Hepatocyte (in vitro differentiated cells): Measurements from ENCODE around the gene RBM6. TPM values are rescaled to one million over a fixed set of nuclear protein-coding genes. Genes with fewer than 3 reads are reported as not detected.

Experiments
- DNase-seq: peaks from one replicate; pipeline ENCODE4 v3.0.0-alpha.2; 2016; ENCODE audit warnings: low spot score
- H2AFZ ChIP-seq: fragments of 200-600 bp; sonication (generic); 2 replicates; pipeline ENCODE4 v1.6.0; 2016; ENCODE audit warnings: antibody characterized with exemption, mild to moderate bottlenecking
- H3K27ac ChIP-seq: fragments of 200-600 bp; sonication (generic); 2 replicates; pipeline ENCODE4 v1.5.1; 2016; ENCODE audit warnings: mild to moderate bottlenecking
- H3K27me3 ChIP-seq: fragments of 200-600 bp; sonication (generic); 2 replicates; pipeline ENCODE4 v1.6.1; 2016
- H3K36me3 ChIP-seq: fragments of 200-600 bp; sonication (generic); replicated peaks from 2 replicates; pipeline ENCODE4 v1.5.1; 2016; ENCODE audit warnings: low read depth; ENCODE audit not compliant: insufficient read depth
- H3K4me1 ChIP-seq: fragments of 200-600 bp; sonication (generic); 2 replicates; pipeline ENCODE4 v1.5.1; 2016; ENCODE audit warnings: mild to moderate bottlenecking, moderate library complexity; ENCODE audit not compliant: insufficient read depth
- H3K4me2 ChIP-seq: fragments of 200-600 bp; sonication (generic); 2 replicates; pipeline ENCODE4 v1.6.0; 2016
- H3K4me3 ChIP-seq: fragments of 200-600 bp; sonication (generic); 2 replicates; pipeline ENCODE4 v1.5.1; 2016; ENCODE audit warnings: mild to moderate bottlenecking
- H3K79me2 ChIP-seq: fragments of 200-600 bp; sonication (generic); 2 replicates; pipeline ENCODE4 v1.6.0; 2017; ENCODE audit warnings: mild to moderate bottlenecking
- H3K9me2 ChIP-seq: fragments of 200-600 bp; sonication (generic); replicated peaks from 2 replicates; pipeline ENCODE4 v1.6.0; 2017; ENCODE audit warnings: mild to moderate bottlenecking; ENCODE audit not compliant: insufficient read depth
- H3K9me3 ChIP-seq: fragments of 200-600 bp; sonication (generic); 2 replicates; pipeline ENCODE4 v1.5.1; 2016; ENCODE audit warnings: low read depth, mild to moderate bottlenecking
- H4K20me1 ChIP-seq: fragments of 200-600 bp; sonication (generic); 2 replicates; pipeline ENCODE4 v1.6.0; 2016; ENCODE audit warnings: mild to moderate bottlenecking; ENCODE audit not compliant: insufficient read depth, poor library complexity, severe bottlenecking
- EZH2 ChIP-seq: fragments of 200-600 bp; sonication (generic); IDR thresholded peaks from 2 replicates; pipeline ENCODE4 v1.6.1; 2016; ENCODE audit warnings: antibody characterized with exemption, mild to moderate bottlenecking, borderline replicate concordance
- EZH2phosphoT487 ChIP-seq: fragments of 200-600 bp; sonication (generic); IDR thresholded peaks from one replicate; pipeline ENCODE4 v1.6.1; 2018; ENCODE audit warnings: antibody characterized with exemption, mild to moderate bottlenecking, low read depth, moderate library complexity; ENCODE audit not compliant: unreplicated experiment, severe bottlenecking
- WGBS: methylation state at CpG from one replicate; pipeline ENCODE4 v1.1.6; 2016; ENCODE audit warnings: low lambda C conversion rate; ENCODE audit errors: missing lambda C conversion rate; 5-methylcytosine and 5-hydroxymethylcytosine counted together
- polyA plus RNA-seq: library from polyadenylated mRNA; unstranded; fragments of >200 nt; fragmentation: Nextera tagmentation; extraction: Ambion mirVana; gene quantifications from 2 replicates; pipeline ENCODE4 v1.2.1, GENCODE V29; 2016
- total RNA-seq: library from RNA; depleted of rRNA; stranded (reverse); fragments of >200 nt; gene quantifications from 2 replicates; pipeline ENCODE4 v1.2.3, GENCODE V29; 2014
- TF ChIP-seq, protein P1 (sequence below): fragments of 200-600 bp; sonication (generic); IDR thresholded peaks from 2 replicates; pipeline ENCODE4 v1.5.1; 2016; ENCODE audit warnings: antibody characterized with exemption, mild to moderate bottlenecking; ENCODE audit not compliant: poor library complexity

The RBM6 gene
- total and polyA plus RNA-seq, 2 experiments from 2014 or later = 47.2 to 69.0 TPM

DNA sequence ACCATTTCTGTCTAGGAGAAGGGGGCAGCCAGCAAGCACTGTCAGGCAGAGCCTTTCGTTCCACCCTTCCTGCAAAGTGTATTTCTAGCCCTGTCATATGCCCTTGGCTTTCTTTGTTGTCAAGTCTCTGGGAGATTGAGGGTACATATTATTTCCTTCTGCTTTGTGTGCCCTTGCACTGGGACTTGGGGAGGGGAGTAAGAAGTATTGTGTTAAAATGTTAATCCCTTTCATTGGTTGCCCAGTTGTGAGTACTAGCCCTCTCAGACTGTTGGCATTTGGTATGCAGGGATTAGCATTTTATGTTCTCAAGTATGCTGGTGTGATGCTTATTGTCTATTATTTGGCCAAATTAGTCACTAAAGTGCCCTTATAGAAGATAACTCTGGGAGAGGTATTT, 63.9 kb downstream of the RBM6 start:
- no peaks in the 10 kb centered on the region for H3K9me3 ChIP-seq
- no peak overlapping the region for H2AFZ ChIP-seq
- peaks cover 2% of the 10 kb centered on the region for H4K20me1 ChIP-seq
- H3K36me3 ChIP-seq = no peaks in the 10 kb centered on the region
- no peak overlapping the region for H3K4me3 ChIP-seq
- peaks cover 30% of the 10 kb centered on the region for H3K79me2 ChIP-seq
- H3K4me2 ChIP-seq = no peak overlapping the region
- 96% methylated on average over 1 of the region's 1 CpG for WGBS
- no peak overlapping the region for H3K27ac ChIP-seq
- TF ChIP-seq EZH2 (no peak), EZH2phosphoT487 (no peak)
- TF ChIP-seq, protein P1, sequence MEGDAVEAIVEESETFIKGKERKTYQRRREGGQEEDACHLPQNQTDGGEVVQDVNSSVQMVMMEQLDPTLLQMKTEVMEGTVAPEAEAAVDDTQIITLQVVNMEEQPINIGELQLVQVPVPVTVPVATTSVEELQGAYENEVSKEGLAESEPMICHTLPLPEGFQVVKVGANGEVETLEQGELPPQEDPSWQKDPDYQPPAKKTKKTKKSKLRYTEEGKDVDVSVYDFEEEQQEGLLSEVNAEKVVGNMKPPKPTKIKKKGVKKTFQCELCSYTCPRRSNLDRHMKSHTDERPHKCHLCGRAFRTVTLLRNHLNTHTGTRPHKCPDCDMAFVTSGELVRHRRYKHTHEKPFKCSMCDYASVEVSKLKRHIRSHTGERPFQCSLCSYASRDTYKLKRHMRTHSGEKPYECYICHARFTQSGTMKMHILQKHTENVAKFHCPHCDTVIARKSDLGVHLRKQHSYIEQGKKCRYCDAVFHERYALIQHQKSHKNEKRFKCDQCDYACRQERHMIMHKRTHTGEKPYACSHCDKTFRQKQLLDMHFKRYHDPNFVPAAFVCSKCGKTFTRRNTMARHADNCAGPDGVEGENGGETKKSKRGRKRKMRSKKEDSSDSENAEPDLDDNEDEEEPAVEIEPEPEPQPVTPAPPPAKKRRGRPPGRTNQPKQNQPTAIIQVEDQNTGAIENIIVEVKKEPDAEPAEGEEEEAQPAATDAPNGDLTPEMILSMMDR = no peak
- H3K9me2 ChIP-seq = no peaks in the 10 kb centered on the region
- H3K27me3 ChIP-seq = no peaks in the 10 kb centered on the region
- no peaks in the 10 kb centered on the region for H3K4me1 ChIP-seq
- DNase-seq = no peak

DNA sequence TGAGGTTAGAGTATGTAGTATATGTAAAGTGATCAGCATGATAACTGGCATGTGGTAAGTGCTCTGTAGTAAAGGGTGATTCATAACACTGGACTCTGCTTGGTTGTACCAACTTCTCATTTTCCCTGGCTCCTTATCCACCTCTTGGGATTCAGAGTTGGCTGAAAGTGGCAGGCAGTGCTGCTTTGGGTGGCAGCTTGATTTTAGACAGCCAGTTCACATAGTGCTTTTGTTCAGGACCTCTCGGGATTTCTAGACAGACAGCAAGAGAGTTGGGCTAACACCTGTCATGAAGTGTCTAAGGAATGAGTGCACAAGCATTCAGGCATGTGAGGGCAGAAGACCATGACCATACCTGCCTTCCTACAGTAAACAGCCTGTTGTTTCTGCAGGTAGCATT, 69.0 kb downstream of the RBM6 start:
- Histone ChIP-seq H2AFZ (no peak overlapping the region), H4K20me1 (peaks cover 2% of the 10 kb centered on the region), H3K27me3 (no peaks in the 10 kb centered on the region), H3K36me3 (no peaks in the 10 kb centered on the region), H3K79me2 (peaks cover 7% of the 10 kb centered on the region), H3K4me2 (no peak overlapping the region), H3K9me2 (no peaks in the 10 kb centered on the region), H3K4me1 (no peaks in the 10 kb centered on the region), H3K27ac (no peak overlapping the region), H3K4me3 (no peak overlapping the region), H3K9me3 (no peaks in the 10 kb centered on the region)
- 95% methylated on average over 1 of the region's 1 CpG for WGBS
- DNase-seq = no peak
- TF ChIP-seq EZH2 (no peak), EZH2phosphoT487 (no peak)
- TF ChIP-seq, protein P1 = no peak

DNA sequence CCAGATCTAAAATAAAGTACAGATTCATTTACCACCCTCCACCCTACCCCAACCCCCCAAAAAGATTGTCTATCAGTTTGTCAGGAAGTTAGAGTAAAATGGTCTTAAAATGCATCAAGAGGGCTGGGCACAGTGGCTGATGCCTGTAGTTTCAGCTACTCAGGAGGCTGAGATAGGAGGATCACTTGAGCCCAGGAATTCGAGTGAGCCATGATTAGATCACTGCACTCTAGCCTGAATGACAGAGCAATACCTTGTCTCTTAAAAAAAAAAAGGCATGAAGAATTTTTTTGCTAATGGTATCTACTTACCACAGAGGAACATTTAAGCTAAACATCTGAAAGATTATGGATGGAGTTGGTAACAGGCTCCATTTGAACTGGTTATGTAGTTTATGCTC, 71.0 kb downstream of the RBM6 start:
- DNase-seq = no peak
- no peak overlapping the region for H3K4me2 ChIP-seq
- H3K9me3 ChIP-seq = no peaks in the 10 kb centered on the region
- no peak overlapping the region for H2AFZ ChIP-seq
- no peaks in the 10 kb centered on the region for H3K4me1 ChIP-seq
- H3K27me3 ChIP-seq = no peaks in the 10 kb centered on the region
- no peaks in the 10 kb centered on the region for H3K9me2 ChIP-seq
- H3K36me3 ChIP-seq = no peaks in the 10 kb centered on the region
- no peak for TF ChIP-seq EZH2
- TF ChIP-seq, protein P1 = no peak
- no peak for TF ChIP-seq EZH2phosphoT487
- WGBS = 87% methylated on average over 1 of the region's 1 CpG
- H3K79me2 ChIP-seq = peaks cover 6% of the 10 kb centered on the region
- H3K4me3 ChIP-seq = no peak overlapping the region
- no peaks in the 10 kb centered on the region for H4K20me1 ChIP-seq
- H3K27ac ChIP-seq = no peak overlapping the region

DNA sequence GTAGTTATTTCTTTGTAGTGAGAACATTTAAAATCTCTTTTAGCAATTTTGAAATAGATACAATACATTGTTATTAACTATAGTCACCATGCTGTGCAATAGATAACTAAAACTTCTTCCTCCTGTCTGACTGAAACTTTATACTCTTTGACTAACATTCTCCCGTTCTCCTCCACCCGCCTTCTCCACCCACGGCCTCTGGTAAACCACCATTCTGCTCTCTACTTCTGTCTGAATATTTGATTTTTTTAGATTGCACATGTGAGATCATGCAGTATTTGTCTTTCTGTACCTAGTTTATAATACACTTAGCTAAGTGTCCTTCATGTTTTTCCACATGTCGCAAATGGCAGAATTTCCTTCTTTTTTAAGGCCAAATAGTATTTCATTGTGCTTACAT, 76.0 kb downstream of the RBM6 start:
- 97% methylated on average over 4 of the region's 4 CpGs for WGBS
- Histone ChIP-seq H3K4me1 (no peaks in the 10 kb centered on the region), H3K27me3 (no peaks in the 10 kb centered on the region), H3K9me2 (no peaks in the 10 kb centered on the region), H2AFZ (no peak overlapping the region), H3K79me2 (peaks cover 10% of the 10 kb centered on the region), H3K36me3 (no peaks in the 10 kb centered on the region), H3K9me3 (no peaks in the 10 kb centered on the region), H4K20me1 (no peaks in the 10 kb centered on the region), H3K4me2 (no peak overlapping the region), H3K4me3 (no peak overlapping the region), H3K27ac (no peak overlapping the region)
- DNase-seq = no peak
- TF ChIP-seq, protein P1 = no peak
- TF ChIP-seq EZH2 = no peak
- no peak for TF ChIP-seq EZH2phosphoT487
